GM19238 (cell line): ENCODE data around the gene OR10H1.
"Not testable (repeated sequence)": the region's sequence is repeated elsewhere in the genome, so short reads cannot be mapped to it uniquely, and the experiment has no call there.

Experiments
- DNase-seq: peaks from one replicate; pipeline ENCODE4 v3.0.0; 2011; ENCODE audit warnings: low spot score; ENCODE audit not compliant: insufficient read length

The OR10H1 gene

GRCh38 chr19:15815306-15815705, at the start of gene OR10H1:
Gene OR10H1 (minus strand): TSS chr19:15815664. CDS start chr19:15808037, 7,627 bp downstream.
- no peak for DNase-seq

DNA sequence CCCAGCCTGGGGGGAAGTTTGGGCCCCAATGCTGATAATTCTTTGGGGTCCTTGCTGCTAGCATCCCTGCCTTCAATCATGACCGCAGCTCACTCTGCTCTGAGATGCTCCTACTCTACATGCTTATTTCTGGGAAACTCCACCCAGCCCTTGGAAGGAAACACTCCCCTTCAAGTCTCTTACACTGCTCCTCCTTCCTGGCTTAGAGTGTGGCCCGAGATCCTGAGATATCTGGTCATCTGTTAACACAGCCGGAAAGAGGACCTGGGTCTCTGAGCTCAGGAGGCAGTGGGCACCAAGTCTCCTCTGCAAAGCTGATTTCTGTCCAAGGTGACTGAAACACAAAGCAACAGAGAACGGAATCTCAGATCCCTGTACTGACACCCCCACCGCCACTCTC, 49.4 kb upstream of the OR10H1 start:
- no peak for DNase-seq

- DNase-seq = no peak
Observed at GRCh38 chr19:15863272-15863671, 47.8 kb upstream of the OR10H1 start.

DNA sequence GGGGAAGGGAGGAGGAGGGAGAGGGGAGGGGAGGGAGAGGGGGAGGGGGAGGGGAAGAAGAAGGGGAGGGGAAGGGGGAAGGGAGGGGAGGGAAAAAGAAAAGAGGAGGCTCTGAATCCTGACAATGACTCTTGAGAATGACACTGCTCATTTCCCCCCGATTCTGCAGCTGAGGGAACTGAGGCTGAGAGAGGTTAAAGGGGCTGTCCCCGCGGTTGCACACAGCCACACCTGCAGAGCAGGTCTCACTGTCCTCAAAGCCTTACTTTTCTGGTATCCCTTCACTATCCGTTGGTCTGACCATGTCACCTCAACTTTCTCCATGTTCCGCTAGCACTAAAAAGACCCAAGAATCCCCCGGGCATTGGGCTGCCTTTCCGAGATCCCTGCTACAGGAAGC, 47.0 kb upstream of the OR10H1 start:
- DNase-seq = no peak

DNA sequence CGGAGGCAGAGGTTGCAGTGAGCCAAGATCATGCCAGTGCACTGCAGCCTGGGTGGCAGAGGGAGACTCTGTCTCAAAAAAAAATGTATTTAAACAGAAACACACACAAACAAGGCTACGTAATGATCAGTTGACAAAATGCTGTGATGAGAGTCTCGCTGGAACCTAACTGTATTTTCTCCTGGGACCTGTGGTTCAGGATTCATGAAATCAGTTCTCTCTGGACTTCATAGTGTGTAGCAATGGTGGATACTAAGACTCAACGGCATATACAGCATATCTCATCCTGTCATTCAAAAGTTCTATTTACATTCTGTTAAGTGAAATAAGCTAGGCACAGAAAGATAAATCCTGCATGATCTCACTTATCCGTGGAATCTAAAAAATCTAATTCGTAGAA, 45.1 kb upstream of the OR10H1 start:
- DNase-seq = no peak

DNA sequence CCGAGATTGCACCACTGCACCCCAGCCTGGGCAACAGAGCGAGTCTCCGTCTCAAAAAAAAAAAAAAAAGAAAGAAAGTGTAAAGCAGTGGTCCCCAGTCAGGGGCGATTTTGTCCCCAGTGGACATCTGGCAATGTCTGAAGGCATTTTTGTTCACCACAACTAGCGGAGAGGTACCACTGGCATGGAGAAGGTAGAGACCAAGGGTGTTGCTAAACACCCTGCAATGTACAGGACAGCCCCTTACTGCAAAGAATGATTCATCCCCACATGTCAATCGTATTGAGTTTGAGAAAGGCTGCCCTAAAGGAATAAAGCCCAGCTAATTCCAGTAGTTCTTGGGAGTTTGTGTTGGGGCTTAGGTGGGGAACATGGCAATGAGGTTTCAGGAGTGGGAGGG, 43.7 kb upstream of the OR10H1 start:
- no peak for DNase-seq

- DNase-seq = no peak
Observed at GRCh38 chr19:15850385-15850784, 34.9 kb upstream of the OR10H1 start.

GRCh38 chr19:15846923-15847322, 31.5 kb upstream of the OR10H1 start:
- DNase-seq = no peak

DNA sequence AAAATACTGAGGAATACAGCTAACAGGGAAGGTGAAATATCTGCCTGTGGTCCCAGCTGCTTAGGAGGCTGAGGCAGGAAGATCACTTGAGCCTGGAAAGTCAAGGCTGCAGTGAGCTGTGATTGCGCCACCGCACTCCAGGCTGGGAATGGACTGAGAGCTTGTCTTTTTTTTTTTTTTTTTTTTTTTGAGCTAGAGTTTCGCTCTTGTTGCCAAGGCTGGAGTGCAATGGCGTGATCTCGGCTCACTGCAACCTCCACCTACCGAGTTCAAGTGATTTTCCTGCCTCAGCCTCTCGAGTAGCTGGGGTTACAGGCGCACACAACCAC, 28.4 kb upstream of the OR10H1 start:
- DNase-seq = not testable (repeated sequence)

DNA sequence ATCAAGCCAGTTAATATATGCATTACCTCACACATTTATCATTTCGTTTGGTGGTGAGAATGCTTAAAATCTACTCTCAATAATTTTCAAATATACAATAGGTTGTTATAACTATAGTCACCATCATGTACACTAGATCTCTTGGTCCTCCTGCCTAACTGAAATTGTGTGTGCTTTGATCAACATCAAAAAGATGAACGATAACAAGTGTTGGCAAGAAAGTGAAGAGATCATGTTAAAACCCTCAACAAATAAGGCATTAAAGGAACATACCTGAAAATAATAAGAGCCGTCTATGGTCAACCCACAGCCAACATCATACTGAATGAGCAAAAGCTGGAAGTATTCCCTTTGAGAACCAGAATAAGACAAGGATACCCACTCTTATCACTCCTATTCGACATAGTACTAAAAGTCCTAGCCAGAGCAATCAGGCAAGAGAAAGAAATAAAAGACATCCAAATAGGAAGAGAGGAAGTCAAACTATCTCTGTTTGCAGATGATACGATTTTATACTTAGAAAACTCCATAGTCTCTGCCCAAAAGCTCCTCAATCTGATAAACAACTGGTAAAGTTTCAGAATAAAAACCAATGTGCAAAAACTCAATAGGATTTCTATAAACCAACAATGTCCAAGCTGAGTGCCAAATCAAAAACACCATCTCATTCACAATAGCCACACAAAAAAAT, 27.9 kb upstream of the OR10H1 start:
- DNase-seq = no peak

DNA sequence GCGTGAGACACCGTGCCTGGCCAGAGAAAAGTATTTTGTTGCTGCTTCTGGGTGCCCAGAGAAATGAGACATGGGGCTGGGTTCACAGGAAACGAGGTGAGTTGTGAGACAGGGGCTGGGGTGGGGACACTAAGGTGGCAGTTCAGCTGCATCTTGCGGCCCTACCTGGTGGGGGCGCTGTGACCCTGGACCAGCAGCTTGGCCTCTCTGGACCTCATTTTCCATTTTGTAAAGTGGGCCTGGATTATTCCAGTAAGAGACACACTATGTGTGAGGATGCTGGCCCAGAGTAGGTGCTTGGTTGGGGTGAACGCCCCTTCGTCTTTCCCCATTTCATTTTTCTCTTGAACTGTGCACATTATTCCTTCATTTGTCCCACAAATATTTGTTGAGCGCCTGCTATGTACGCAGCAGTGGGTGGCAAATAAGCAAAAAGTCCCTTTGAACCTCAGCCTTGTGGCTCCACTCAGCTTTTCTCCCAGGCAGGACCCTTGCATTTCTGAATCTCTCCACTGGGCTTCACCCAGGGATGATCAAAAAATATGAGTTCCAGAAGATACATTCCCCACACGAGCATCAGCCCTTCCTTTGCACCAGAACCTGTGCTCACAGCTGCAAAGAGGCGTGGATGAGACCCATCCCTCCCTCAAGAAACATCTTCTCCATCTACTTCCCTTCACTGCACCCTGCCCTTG, 26.6 kb upstream of the OR10H1 start:
- DNase-seq = no peak

- no peak for DNase-seq
Observed at GRCh38 chr19:15840833-15841232, 25.4 kb upstream of the OR10H1 start.

DNA sequence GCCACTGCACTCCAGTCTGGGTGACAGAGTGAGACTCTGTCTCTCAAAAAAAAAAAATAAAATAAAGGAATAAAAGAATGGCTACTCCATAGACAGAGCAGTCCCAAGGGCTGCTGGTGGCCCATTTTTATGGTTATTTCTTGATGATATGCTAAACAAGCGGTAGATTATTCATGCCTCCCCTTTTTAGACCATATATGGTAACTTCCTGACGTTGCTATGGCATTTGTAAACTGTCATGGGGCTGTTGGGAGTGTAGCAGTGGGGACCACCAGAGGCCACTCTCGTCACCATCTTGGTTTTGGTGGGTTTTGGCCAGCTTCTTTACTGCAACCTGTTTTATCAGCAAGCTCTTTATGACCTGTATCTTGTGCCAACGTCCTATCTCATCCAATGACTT, 24.4 kb upstream of the OR10H1 start:
- DNase-seq = not testable (repeated sequence)

DNA sequence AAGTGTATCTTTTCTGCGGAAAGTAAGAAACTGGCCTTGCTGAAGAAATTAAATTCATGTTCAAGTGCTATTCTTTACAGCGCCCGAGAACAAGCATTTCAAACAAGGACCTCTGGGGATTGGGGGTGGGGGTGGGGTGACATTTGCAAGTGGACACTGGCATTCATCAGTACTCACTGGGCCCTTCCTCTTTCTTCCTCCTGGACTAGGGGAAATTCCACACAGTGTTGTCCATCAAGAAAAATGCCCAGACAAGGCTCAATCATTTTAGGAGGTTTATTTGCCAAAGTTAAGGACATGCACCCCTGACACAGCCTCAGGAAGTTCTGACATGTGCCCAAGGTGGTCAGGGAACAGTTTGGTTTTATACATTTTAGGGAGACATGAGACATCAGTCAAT, 22.9 kb upstream of the OR10H1 start:
- no peak for DNase-seq

DNA sequence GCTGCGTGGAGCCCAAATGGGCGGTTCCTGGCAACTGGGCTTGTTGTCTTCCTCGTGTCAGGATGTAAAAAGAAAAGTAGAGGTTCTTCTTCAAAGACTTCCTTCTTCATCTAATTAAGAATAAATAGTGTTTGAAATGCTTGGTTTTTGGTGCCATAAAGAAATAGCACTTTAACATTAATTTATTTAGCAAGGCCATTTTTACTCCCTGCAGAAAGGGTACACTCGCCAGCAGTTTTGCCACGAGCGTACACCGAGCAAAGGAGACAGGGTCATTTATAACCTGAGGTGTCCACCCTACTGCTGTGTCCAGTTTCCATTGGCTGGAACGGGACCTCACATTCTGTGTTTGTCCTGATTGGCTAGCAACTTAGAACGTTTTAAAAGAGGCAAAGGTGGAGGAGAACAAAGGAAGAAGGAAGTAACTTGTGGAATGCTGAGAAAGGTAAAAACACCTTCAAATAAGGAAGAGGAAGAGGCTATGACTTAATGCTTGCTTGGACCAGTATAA, 21.8 kb upstream of the OR10H1 start:
- no peak for DNase-seq

- peak; percentile 88 for DNase-seq
Observed at GRCh38 chr19:15836330-15837220, 21.1 kb upstream of the OR10H1 start.

DNA sequence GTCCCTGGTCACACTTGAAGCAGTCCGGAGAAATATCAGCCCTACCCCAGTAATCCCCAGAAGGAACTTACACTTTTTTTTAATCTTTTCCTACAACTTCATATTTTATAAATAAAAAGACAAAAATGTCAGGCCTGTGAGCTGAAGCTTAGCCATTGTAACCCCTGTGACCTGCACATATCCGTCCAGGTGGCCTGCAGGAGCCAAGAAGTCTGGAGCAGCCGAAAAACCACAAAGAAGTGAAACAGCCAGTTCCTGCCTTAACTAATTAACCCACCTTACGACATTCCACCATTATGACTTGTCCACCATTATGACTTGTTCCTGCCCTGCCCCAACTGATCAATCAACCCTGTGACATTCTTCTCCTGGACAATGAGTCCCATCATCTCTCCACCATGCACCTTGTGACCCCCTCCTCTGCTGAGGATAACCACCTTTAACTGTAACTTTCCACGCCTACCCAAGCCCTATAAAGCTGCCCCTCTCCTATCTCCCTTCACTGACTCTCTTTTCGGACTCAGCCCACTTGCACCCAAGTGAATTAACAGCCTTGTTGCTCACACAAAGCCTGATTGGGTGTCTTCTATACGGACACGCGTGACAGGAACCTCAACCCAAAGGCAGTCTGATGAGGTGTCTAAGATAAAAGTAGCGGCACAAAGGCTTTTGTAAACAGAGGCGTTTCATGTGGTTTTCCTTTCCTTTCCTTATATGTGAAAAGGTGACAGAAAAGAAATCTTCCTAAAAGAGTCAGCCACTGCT, 20.3 kb upstream of the OR10H1 start:
- not testable (repeated sequence) for DNase-seq

GRCh38 chr19:15834232-15834631, 18.8 kb upstream of the OR10H1 start:
- DNase-seq = not testable (repeated sequence)

- DNase-seq = no peak
Observed at GRCh38 chr19:15831626-15832025, 16.2 kb upstream of the OR10H1 start.

DNA sequence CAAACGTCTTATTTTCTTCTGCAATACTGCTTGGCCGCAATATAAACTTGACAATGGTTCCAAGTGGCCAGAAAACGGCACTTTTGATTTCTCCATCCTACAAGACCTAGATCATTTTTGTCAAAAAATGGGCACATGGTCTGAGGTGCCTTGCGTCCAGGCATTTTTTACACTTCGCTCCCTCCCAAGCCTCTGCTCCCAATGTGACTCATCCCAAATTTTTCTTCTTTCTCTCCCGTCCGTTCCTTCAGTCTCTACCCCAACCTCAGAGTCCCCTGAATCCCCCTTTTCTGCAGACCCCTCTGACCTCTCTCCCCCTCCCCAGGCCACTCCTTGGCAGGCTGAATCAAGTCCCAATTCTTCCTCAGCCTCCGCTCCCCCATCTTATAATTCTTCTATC, 14.3 kb upstream of the OR10H1 start:
- no peak for DNase-seq

DNA sequence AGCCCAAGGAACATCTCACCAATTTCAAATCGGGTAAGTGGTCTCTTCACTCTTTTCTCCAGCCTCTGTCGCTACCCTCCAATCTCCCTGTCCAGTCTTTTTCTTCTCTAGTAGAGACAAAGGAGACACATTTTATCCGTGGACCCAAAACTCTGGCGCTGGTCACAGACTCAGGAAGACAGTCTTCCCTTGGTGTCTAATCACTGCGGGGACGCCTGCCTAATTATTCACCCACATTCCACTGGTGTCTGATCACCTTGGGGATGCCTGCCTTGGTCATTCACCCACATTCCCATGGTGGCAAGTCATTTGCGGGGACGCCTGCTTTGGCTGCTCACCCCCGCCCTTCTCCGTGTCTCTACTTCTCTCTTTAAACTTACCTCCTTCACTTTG, 13.8 kb upstream of the OR10H1 start:
- DNase-seq = no peak
